GM12878 (cell line): Measurements from ENCODE around the gene SCAMP4. TPM values are rescaled to one million over a fixed set of nuclear protein-coding genes. Genes with fewer than 3 reads are reported as not detected.

ENCODE experiments used
- BHLHE40 ChIP-seq, 2 experiments: fragments of 450-650 bp in 1 of 2; IDR thresholded peaks; 2 replicates each; pipeline ENCODE4 v1.6.1; 2011 to 2017; ENCODE audit warnings: low read depth in 2 of 2, borderline replicate concordance in 1 of 2, improper control_type of control experiment in 1 of 2, low read length in 1 of 2, mild to moderate bottlenecking in 1 of 2
- CBX3 ChIP-seq: fragments of 200-600 bp; sonication (generic); IDR thresholded peaks from 2 replicates; pipeline ENCODE4 v1.6.1; 2016; ENCODE audit warnings: low read depth, borderline replicate concordance
- CREB1 ChIP-seq: IDR thresholded peaks from 2 replicates; pipeline ENCODE4 v1.6.1; 2012; ENCODE audit warnings: low read depth, mild to moderate bottlenecking, inconsistent platforms
- EP300 ChIP-seq, 2 experiments: fragments of 150-350 bp in 1 of 2; IDR thresholded peaks; 2 replicates each; pipeline ENCODE4 v1.6.1; 2011 to 2012; ENCODE audit warnings: low read depth in 2 of 2, low read length in 2 of 2, borderline replicate concordance in 1 of 2, improper control_type of control experiment in 1 of 2, inconsistent platforms in 1 of 2; ENCODE audit not compliant: control insufficient read depth in 1 of 2
- FOXK2 ChIP-seq: fragments of 450-650 bp; IDR thresholded peaks from 2 replicates; pipeline ENCODE4 v1.6.1; 2017; ENCODE audit warnings: mild to moderate bottlenecking, moderate library complexity
- GATAD2B ChIP-seq: fragments of 450-650 bp; conservative IDR thresholded peaks from 2 replicates; pipeline ENCODE4 v1.6.1; 2017; ENCODE audit warnings: low read depth, mild to moderate bottlenecking, moderate library complexity
- HCFC1 ChIP-seq: fragments of 150-350 bp; IDR thresholded peaks from 2 replicates; pipeline ENCODE4 v1.6.1; 2014; ENCODE audit warnings: low read length
- HDGF ChIP-seq: fragments of 450-650 bp; IDR thresholded peaks from 2 replicates; pipeline ENCODE4 v1.6.1; 2016; ENCODE audit warnings: antibody characterized with exemption
- JUNB ChIP-seq: IDR thresholded peaks from 2 replicates; pipeline ENCODE4 v1.6.1; 2016; ENCODE audit warnings: antibody characterized with exemption, mild to moderate bottlenecking
- KDM1A ChIP-seq: fragments of 200-600 bp; sonication (generic); IDR thresholded peaks from 2 replicates; pipeline ENCODE4 v1.6.1; 2016; ENCODE audit warnings: borderline replicate concordance
- MEF2A ChIP-seq: IDR thresholded peaks from 2 replicates; pipeline ENCODE4 v1.6.1; 2011; ENCODE audit warnings: low read depth, mild to moderate bottlenecking, low read length, moderate library complexity; ENCODE audit not compliant: insufficient read depth
- NBN ChIP-seq: fragments of 450-650 bp; IDR thresholded peaks from 2 replicates; pipeline ENCODE4 v1.6.1; 2016
- NR2C2 ChIP-seq: IDR thresholded peaks from 2 replicates; pipeline ENCODE4 v1.6.1; 2011; ENCODE audit warnings: borderline replicate concordance, low read depth; ENCODE audit not compliant: control insufficient read depth, insufficient read length
- POLR2A ChIP-seq: IDR thresholded peaks from 2 replicates; pipeline ENCODE4 v1.6.1; 2011; ENCODE audit warnings: low read depth, mild to moderate bottlenecking, low read length
- RAD21 ChIP-seq: IDR thresholded peaks from 2 replicates; pipeline ENCODE4 v1.6.1; 2011; ENCODE audit warnings: mild to moderate bottlenecking, low read depth, low read length, moderate library complexity; ENCODE audit not compliant: insufficient read depth
- RFX5 ChIP-seq: IDR thresholded peaks from 2 replicates; pipeline ENCODE4 v1.6.1; 2011; ENCODE audit warnings: low read depth, low read length, improper control_type of control experiment
- SIX5 ChIP-seq: IDR thresholded peaks from 2 replicates; pipeline ENCODE4 v1.6.1; 2011; ENCODE audit warnings: mild to moderate bottlenecking, low read depth, low read length, moderate library complexity; ENCODE audit not compliant: severe bottlenecking
- SMAD1 ChIP-seq: fragments of 450-650 bp; IDR thresholded peaks from 2 replicates; pipeline ENCODE4 v1.6.1; 2018; ENCODE audit warnings: mild to moderate bottlenecking, low read depth; ENCODE audit not compliant: partially characterized antibody
- SMARCA5 ChIP-seq: fragments of 450-650 bp; IDR thresholded peaks from 2 replicates; pipeline ENCODE4 v1.6.1; 2017; ENCODE audit warnings: mild to moderate bottlenecking
- SREBF1 ChIP-seq: IDR thresholded peaks from 2 replicates; pipeline ENCODE4 v1.6.1; 2012; ENCODE audit warnings: mild to moderate bottlenecking, low read length
- SRF ChIP-seq, 2 experiments: IDR thresholded peaks; 2 replicates each; pipeline ENCODE4 v1.6.1; 2011; ENCODE audit warnings: low read depth in 2 of 2, low read length in 2 of 2, mild to moderate bottlenecking in 1 of 2, moderate library complexity in 1 of 2
- TBL1XR1 ChIP-seq: IDR thresholded peaks from 2 replicates; pipeline ENCODE4 v1.6.1; 2012; ENCODE audit warnings: low read depth, low read length, improper control_type of control experiment
- TCF3 ChIP-seq: IDR thresholded peaks from 2 replicates; pipeline ENCODE4 v1.6.1; 2012; ENCODE audit warnings: low read depth, mild to moderate bottlenecking, low read length, borderline replicate concordance; ENCODE audit not compliant: insufficient read depth
- polyA plus RNA-seq, 11 experiments: library from polyadenylated mRNA; depleted of rRNA in 4 of 11; unstranded in 6 of 11; stranded (reverse) in 5 of 11; fragments of >200 nt; fragmentation: Nextera tagmentation in 4 of 11; fragmentation: Illumina TruSeq in 1 of 11; extraction: Ambion mirVana in 4 of 11; extraction: Trizol in 1 of 11; gene quantifications; 1 replicate in 1 of 11; 2 replicates in 10 of 11; pipeline versions ENCODE4 v1.2.1 to v1.2.3, GENCODE V29; 2011 to 2016; ENCODE audit warnings: inconsistent platforms in 2 of 11, missing spikeins in 2 of 11, low read depth in 1 of 11
- total RNA-seq, 4 experiments: library from RNA; depleted of rRNA in 3 of 4; stranded (reverse); fragments of >200 nt in 3 of 4; fragmentation: Illumina TruSeq in 1 of 4; extraction: Trizol in 1 of 4; gene quantifications; 2 replicates each; pipeline versions ENCODE4 v1.2.1 to v1.2.3, GENCODE V29; 2013 to 2021
- TF ChIP-seq, protein P1 (sequence below): fragments of 450-650 bp; IDR thresholded peaks from 2 replicates; pipeline ENCODE4 v1.6.1; 2014; ENCODE audit warnings: mild to moderate bottlenecking
- TF ChIP-seq, protein P2 (sequence below): fragments of 450-650 bp; IDR thresholded peaks from 2 replicates; pipeline ENCODE4 v1.6.1; 2017; ENCODE audit warnings: mild to moderate bottlenecking, moderate library complexity
- TF ChIP-seq, protein P3 (sequence below): IDR thresholded peaks from 2 replicates; pipeline ENCODE4 v1.6.1; 2012; ENCODE audit warnings: low read depth, low read length, improper control_type of control experiment

Gene SCAMP4
- total and polyA plus RNA-seq, 10 of the 15 experiments (the other 5 are each of a cell fraction or from before 2014, with no cell fraction given): 0.63 to 34.7 (median 12.8) TPM

DNA sequence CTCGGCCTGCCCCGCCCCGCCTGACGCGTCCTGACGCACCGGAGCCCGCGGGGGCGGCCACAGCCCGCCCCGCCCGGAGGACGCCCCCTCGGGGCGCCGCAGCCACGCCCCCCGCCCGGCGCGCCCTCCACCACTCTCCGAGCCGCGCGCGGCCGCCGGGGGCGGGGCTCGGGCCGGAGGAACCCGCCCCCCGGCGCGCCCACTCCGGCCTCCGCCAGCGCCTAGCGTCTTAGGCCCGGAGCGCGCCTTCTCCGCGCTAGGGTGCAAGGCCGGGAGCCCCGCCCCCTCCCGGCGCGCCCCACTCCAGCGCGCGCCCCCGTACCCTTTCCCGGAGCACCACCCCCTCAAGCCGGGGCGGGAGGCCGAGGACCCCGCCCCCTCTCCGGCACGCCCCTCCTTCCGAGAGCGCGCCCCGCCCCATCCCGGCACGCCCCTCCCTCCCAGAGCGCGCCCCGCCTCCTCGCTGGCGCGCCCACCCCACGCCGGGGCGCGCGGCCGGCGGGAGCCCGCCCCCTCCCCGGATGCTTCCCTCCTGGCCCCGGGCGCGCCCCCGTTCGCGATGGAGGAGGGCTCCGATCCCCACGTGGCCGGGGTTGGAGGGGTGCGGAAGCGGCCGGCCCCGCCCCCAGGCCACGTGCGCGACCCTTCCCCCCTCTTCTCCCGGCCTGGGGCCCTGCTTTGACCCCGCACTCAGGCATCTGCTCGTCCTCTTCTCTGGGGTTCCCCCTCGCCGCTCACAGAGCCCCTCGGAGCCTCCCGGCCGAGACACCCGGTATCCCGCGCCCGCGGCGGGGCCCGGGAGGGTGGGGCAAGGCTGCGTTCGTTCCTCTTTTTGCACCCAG lies 41.3 kb upstream of the SCAMP4 start (continued):
- TF ChIP-seq NR2C2 (no peak), SMARCA5 (no peak), RAD21 (no peak), SMAD1 (no peak), HDGF (0 out of 2 replicates have a peak, but pooled peaks have one; percentile 60), FOXK2 (no peak), CBX3 (no peak), EP300 (IDR thresholded peaks at IDR 0.05; ENCODE audit: borderline replicate concordance in 1 of 2, control insufficient read depth in 1 of 2, low read depth in 2 of 2, low read length in 2 of 2) (no peak), SREBF1 (no peak), BHLHE40 (IDR thresholded peaks at IDR 0.05; ENCODE audit: borderline replicate concordance in 1 of 2, low read depth in 2 of 2, low read length in 1 of 2) (peak; percentile 92 to 97), GATAD2B (peak; percentile 68; the same call in 1 of the 2 replicates), JUNB (no peak), SRF (IDR thresholded peaks at IDR 0.05; ENCODE audit: low read depth in 2 of 2, low read length in 2 of 2) (no peak), TCF3 (0 out of 2 replicates have a peak, but pooled peaks have one; percentile 26), KDM1A (no peak), RFX5 (no peak), TBL1XR1 (no peak), CREB1 (peak; percentile 62; the same call in 1 of the 2 replicates), NBN (peak; percentile 64), MEF2A (no peak), HCFC1 (0 out of 2 replicates have a peak, but pooled peaks have one; percentile 23), POLR2A (peak; percentile 60), SIX5 (peak; percentile 4)
- TF ChIP-seq, protein P1, sequence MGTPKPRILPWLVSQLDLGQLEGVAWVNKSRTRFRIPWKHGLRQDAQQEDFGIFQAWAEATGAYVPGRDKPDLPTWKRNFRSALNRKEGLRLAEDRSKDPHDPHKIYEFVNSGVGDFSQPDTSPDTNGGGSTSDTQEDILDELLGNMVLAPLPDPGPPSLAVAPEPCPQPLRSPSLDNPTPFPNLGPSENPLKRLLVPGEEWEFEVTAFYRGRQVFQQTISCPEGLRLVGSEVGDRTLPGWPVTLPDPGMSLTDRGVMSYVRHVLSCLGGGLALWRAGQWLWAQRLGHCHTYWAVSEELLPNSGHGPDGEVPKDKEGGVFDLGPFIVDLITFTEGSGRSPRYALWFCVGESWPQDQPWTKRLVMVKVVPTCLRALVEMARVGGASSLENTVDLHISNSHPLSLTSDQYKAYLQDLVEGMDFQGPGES: no peak
- TF ChIP-seq, protein P2, sequence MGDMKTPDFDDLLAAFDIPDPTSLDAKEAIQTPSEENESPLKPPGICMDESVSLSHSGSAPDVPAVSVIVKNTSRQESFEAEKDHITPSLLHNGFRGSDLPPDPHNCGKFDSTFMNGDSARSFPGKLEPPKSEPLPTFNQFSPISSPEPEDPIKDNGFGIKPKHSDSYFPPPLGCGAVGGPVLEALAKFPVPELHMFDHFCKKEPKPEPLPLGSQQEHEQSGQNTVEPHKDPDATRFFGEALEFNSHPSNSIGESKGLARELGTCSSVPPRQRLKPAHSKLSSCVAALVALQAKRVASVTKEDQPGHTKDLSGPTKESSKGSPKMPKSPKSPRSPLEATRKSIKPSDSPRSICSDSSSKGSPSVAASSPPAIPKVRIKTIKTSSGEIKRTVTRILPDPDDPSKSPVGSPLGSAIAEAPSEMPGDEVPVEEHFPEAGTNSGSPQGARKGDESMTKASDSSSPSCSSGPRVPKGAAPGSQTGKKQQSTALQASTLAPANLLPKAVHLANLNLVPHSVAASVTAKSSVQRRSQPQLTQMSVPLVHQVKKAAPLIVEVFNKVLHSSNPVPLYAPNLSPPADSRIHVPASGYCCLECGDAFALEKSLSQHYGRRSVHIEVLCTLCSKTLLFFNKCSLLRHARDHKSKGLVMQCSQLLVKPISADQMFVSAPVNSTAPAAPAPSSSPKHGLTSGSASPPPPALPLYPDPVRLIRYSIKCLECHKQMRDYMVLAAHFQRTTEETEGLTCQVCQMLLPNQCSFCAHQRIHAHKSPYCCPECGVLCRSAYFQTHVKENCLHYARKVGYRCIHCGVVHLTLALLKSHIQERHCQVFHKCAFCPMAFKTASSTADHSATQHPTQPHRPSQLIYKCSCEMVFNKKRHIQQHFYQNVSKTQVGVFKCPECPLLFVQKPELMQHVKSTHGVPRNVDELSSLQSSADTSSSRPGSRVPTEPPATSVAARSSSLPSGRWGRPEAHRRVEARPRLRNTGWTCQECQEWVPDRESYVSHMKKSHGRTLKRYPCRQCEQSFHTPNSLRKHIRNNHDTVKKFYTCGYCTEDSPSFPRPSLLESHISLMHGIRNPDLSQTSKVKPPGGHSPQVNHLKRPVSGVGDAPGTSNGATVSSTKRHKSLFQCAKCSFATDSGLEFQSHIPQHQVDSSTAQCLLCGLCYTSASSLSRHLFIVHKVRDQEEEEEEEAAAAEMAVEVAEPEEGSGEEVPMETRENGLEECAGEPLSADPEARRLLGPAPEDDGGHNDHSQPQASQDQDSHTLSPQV: no peak
- TF ChIP-seq, protein P3, sequence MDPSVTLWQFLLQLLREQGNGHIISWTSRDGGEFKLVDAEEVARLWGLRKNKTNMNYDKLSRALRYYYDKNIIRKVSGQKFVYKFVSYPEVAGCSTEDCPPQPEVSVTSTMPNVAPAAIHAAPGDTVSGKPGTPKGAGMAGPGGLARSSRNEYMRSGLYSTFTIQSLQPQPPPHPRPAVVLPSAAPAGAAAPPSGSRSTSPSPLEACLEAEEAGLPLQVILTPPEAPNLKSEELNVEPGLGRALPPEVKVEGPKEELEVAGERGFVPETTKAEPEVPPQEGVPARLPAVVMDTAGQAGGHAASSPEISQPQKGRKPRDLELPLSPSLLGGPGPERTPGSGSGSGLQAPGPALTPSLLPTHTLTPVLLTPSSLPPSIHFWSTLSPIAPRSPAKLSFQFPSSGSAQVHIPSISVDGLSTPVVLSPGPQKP: no peak
